ENCODE results near the gene ATP1A4.

GRCh38 chr1:160125746-160126145 is 25.7 kb upstream of the ATP1A4 start:
- TF ChIP-seq CTCF (IDR thresholded peaks at IDR 0.05), result no peak
- no peak for TF ChIP-seq POLR2A (IDR thresholded peaks at IDR 0.05)

All from uterus (tissue), 2 donors.